RWPE1 (cell line): ENCODE measurements around the gene BAIAP2.

Experiments
- CTCF ChIA-PET: fragments of 350-600 bp; sonication (Branson Sonifier 250); formaldehyde crosslinking; extraction: SDS; loops from one replicate; lab custom pipeline; 2021; lab: Yijun Ruan, JAX
- POLR2A ChIA-PET: fragments of 400-600 bp; formaldehyde crosslinking; extraction: SDS; loops from one replicate; lab custom pipeline; 2020; ENCODE audit warnings: antibody characterized with exemption; ENCODE audit not compliant: low non-redundant PET; lab: Yijun Ruan, JAX
- DNase-seq: peaks from one replicate; pipeline ENCODE4 v3.0.0; 2012; ENCODE audit warnings: low spot score
- H3K27ac ChIP-seq: fragments of 450-650 bp; 2 replicates; pipeline ENCODE4 v1.5.1; 2017
- TF ChIP-seq, protein P1 (sequence below): fragments of 450-650 bp; conservative IDR thresholded peaks from 2 replicates; pipeline ENCODE4 v1.5.1; 2017; ENCODE audit warnings: low read depth, mild to moderate bottlenecking

The BAIAP2 gene

DNA sequence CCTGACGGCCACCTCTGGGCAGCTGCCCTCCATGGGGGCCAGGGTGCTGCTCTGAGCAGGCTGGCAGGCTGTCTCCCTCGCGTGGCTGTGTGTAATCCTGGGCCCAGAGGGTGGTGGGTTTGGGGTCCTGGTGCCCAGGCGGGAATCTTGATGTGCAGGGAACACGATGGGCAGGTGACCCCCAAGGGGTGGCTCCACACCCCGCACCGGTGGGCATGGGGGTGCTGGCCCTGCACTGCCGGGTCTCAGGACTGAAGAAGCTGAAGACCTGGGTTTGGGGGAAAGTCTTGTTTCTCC is 34.7 kb upstream of the BAIAP2 start:
- no peak for DNase-seq
- TF ChIP-seq, protein P1, sequence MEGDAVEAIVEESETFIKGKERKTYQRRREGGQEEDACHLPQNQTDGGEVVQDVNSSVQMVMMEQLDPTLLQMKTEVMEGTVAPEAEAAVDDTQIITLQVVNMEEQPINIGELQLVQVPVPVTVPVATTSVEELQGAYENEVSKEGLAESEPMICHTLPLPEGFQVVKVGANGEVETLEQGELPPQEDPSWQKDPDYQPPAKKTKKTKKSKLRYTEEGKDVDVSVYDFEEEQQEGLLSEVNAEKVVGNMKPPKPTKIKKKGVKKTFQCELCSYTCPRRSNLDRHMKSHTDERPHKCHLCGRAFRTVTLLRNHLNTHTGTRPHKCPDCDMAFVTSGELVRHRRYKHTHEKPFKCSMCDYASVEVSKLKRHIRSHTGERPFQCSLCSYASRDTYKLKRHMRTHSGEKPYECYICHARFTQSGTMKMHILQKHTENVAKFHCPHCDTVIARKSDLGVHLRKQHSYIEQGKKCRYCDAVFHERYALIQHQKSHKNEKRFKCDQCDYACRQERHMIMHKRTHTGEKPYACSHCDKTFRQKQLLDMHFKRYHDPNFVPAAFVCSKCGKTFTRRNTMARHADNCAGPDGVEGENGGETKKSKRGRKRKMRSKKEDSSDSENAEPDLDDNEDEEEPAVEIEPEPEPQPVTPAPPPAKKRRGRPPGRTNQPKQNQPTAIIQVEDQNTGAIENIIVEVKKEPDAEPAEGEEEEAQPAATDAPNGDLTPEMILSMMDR: no peak
- ChIA-PET POLR2A (no interaction called here), CTCF (no interaction called here)
- peak overlapping the region; percentile 75 for H3K27ac ChIP-seq

DNA sequence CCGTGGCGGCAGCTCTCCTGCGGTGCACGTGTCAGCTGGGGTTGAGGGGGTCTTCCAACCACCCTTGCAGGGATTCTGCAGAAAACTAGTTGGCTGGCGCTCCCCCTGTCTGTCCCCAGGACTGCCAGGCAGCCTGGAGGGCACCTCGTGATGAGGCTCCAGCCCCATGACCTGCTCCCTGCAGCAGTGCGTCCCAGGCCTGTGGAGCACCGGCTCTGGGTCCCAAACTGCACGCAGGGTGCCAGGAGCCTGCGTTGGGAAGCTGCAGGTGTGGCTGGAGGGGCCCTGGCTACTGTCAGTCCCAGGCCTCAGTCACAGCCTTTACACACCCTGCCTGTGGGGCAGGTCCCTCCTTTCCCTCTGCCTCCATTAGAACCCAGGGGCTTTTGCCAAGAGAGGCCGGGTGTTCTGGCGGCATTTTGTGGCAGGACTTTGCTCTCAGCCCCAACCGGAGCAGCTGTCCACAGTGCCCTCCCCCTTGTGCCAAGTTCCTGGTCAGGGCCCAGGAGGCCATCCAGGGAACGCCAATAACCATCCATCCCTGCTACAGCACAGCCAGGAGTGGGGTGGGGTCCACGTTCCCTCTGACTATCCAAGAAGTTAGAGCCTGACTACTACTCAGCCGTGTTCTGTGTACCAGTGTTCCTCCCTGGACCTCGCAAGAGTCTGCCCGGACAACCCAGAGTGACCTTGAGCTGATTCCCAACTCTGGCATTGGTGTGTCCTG is 34.2 kb upstream of the BAIAP2 start:
- ChIA-PET POLR2A (no interaction called here), CTCF (interaction anchor here (0.7 kb wide), 1 partner anchor 101 kb away, joined by 3 read pairs; no protein-coding TSS in a partner anchor)
- DNase-seq: no peak

DNA sequence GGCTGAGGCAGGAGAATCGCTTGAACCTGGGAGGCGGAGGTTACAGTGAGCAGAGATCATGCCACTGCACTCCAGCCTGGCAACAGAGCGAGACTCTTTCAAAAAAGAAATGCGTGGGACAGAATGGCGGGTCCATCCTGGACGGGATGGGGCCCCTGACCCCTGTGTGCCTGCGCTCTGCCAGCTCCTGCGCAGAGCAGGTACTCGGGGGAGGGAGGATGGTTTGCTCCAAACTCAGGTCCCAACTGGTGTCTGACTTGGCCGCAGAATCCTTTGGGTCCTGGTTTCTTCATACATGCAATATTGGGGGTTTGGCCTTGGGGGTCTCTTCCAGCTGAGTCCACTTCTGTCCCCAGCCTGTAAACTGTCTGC is 33.0 kb upstream of the BAIAP2 start:
- no peak for DNase-seq
- TF ChIP-seq, protein P1: no peak
- ChIA-PET POLR2A (no interaction called here), CTCF (interaction anchor here (1.6 kb wide), 1 partner anchor 22 kb away, joined by 6 read pairs; no protein-coding TSS in a partner anchor)
- peak overlapping the region; percentile 75 for H3K27ac ChIP-seq

More for the DNA sequence above, 34.2 kb upstream of the BAIAP2 start:
- H3K27ac ChIP-seq: peak overlapping the region; percentile 75
- TF ChIP-seq, protein P1: no peak

DNA sequence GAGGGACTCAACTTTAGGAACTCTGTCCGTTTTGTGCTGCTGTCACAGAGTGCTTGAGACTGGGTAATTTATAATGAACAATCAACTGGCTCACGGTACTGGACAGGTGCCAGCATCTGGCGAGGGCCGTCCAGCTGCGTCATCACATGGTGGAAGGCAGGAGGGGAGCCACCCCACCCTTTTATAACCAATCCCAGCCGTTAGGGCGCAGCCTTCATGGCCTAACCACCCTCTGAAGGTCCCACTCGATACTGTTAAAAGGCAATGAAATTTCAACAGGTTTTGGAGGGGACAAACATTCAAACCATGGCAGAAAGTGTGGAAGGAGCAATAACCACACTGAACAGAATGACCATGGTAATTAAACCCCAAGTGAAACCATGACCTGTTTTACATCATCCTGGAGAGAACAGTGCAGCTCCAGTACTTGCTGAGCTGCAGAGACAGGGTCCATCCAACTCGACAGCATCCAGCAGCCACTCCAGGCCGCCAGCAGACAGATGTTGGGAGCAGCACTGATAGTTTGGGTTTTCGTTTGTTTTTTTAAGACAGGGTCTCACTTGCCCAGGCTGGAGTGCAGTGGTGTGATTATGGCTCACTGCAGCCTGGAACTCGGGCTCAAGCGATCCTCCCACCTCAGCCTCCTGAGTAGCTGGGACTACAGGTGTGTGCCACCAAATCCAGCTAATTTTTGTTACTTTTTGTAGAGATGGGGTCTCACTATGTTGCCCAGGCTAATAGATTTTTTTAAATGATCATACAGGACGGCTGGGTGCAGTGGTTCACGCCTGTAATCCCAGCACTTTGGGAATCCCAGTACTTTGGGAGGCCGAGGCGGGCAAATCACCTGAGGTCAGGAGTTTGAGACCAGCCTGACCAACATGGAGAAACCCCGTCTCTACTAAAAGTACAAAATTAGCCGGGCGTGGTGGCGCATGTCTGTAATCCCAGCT is 32.3 kb upstream of the BAIAP2 start:
- POLR2A ChIA-PET: no interaction called here
- H3K27ac ChIP-seq: peak overlapping the region; percentile 75
- DNase-seq: peak; percentile 79
- CTCF ChIA-PET: interaction anchor here (1.6 kb wide), 1 partner anchor 21 kb away, joined by 6 read pairs; no protein-coding TSS in a partner anchor
- TF ChIP-seq, protein P1: no peak

DNA sequence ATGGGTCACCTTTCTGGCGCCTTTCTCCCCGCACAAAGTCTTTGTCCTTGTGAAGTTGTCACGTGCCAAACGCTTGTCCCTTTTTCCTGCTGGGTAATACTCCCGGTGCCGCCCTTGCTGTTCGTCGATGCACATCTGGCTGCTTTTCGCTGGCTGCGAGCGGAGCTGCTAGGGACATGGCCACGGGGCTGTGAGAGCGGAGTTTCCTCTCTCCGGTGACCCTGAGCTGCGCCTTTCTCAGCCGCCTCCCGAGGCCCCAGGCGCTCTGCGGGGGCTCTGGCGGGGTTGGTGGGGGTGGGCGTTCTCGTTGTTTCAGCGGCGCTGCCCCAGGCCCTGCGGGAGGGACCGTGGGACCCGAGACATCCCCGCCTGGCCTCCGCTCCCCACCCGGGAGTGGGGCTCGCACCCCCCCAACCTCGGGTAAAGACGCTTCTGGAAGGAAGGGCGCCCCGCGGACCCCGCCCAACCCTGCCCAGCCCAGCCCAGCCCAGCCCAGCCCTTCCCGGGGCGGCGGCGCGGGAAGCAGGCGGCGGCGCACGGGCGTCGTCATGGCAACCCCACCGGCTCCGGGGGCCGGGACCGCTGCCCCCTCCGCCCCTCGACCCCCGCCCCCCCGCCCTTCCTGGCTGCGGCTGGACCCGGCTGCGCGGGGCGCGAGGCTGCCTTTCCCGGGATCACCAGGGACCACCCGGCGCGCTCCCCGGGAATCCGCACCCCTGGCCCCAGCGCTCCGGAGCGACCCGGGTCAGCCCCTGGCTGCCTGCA is 31.1 kb upstream of the BAIAP2 start:
- no peak overlapping the region; the same call in 1 of the 2 replicates for H3K27ac ChIP-seq
- TF ChIP-seq, protein P1: no peak
- no peak for DNase-seq
- CTCF ChIA-PET: interaction anchor here (0.7 kb wide), 1 partner anchor 85 kb away, joined by 3 read pairs; no protein-coding TSS in a partner anchor
- POLR2A ChIA-PET: no interaction called here

DNA sequence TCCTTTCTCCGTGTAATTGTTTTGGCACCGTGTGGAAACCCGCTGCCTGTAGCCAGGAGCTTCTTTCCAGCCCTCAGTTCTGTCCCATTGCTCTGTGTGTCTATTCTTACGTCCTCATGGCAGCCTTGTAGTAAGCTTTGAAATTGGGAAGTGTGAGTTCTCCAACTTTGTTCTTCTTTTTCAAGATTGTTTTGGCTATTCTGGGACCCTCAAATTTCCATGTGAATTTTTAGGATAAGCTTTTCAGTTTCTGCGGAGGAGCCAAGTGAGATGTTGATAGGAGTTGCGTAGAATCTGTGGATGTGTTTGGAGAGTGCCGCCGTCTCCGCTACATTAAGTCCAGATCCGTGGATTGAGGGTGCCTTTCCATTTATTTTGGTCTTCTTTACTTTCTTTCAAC is 28.1 kb upstream of the BAIAP2 start:
- ChIA-PET CTCF (no interaction called here), POLR2A (no interaction called here)
- no peak for DNase-seq
- no peak overlapping the region for H3K27ac ChIP-seq
- TF ChIP-seq, protein P1: no peak
